WTC11 (cell line): Measurements from ENCODE around the gene CIBAR2. TPM values are rescaled to one million over a fixed set of nuclear protein-coding genes. Genes with fewer than 3 reads are reported as not detected.

Source experiments
- ATAC-seq: fragments of 200-7000 bp; cut with Tn5 transposase; 2 replicates; pipeline ENCODE4 v1.10.0; 2021; ENCODE audit warnings: mild to moderate bottlenecking, moderate library complexity
- CTCF ChIA-PET: fragments of 300-600 bp; sonication (Branson Sonifier 250); formaldehyde crosslinking; loops from one replicate; lab custom pipeline; 2021; ENCODE audit warnings: antibody characterized with exemption; lab: Charles Lee
- POLR2A ChIA-PET: fragments of 350-600 bp; sonication (Branson Sonifier 250); formaldehyde crosslinking; loops from one replicate; lab custom pipeline; 2021; ENCODE audit warnings: antibody characterized with exemption; lab: Charles Lee
- DNase-seq: peaks from one replicate; pipeline ENCODE4 v3.0.0; 2021; ENCODE audit warnings: low spot score
- H3K27ac Mint-ChIP-seq: 2 replicates; pipeline ENCODE4 v1.8.0; 2021; ENCODE audit warnings: mixed read lengths
- H3K27me3 Mint-ChIP-seq: 2 replicates; pipeline ENCODE4 v1.8.0; 2021; ENCODE audit warnings: low read depth, mild to moderate bottlenecking, moderate library complexity, mixed read lengths
- H3K36me3 Mint-ChIP-seq: 2 replicates; pipeline ENCODE4 v1.8.0; 2021; ENCODE audit warnings: mixed read lengths
- H3K4me1 Mint-ChIP-seq: 2 replicates; pipeline ENCODE4 v1.8.0; 2022; ENCODE audit warnings: mixed read lengths
- H3K4me3 Mint-ChIP-seq: 2 replicates; pipeline ENCODE4 v1.8.0; 2021; ENCODE audit warnings: mild to moderate bottlenecking, moderate library complexity, mixed read lengths
- H3K9me3 Mint-ChIP-seq: 2 replicates; pipeline ENCODE4 v1.8.0; 2021; ENCODE audit warnings: mixed read lengths
- FOXK1 ChIP-seq: sonication (generic); formaldehyde crosslinking; IDR thresholded peaks from 2 replicates; pipeline ENCODE4 v1.8.0; 2022; ENCODE audit warnings: mild to moderate bottlenecking, moderate library complexity, missing genetic modification reagents
- GABPB1 ChIP-seq: sonication (generic); formaldehyde crosslinking; IDR thresholded peaks from 2 replicates; pipeline ENCODE4 v1.8.1; 2023; ENCODE audit warnings: mild to moderate bottlenecking, missing genetic modification reagents
- GTF2I ChIP-seq: fragments of 250-450 bp; sonication (Bioruptor Pico); conservative IDR thresholded peaks from 2 replicates; pipeline ENCODE4 v1.4.0; 2021; ENCODE audit warnings: mild to moderate bottlenecking
- HMGA2 ChIP-seq: fragments of 250-450 bp; sonication (Bioruptor Pico); IDR thresholded peaks from 2 replicates; pipeline ENCODE4 v1.4.0; 2021; ENCODE audit warnings: mild to moderate bottlenecking, moderate library complexity
- JAZF1 ChIP-seq: fragments of 250-450 bp; sonication (Bioruptor Pico); IDR thresholded peaks from 2 replicates; pipeline ENCODE4 v1.9.0; 2021; ENCODE audit warnings: moderate library complexity, mild to moderate bottlenecking, inconsistent platforms
- NFATC4 ChIP-seq: fragments of 250-450 bp; sonication (Bioruptor Pico); IDR thresholded peaks from 2 replicates; pipeline ENCODE4 v1.9.0; 2021; ENCODE audit warnings: mild to moderate bottlenecking
- NFE2L1 ChIP-seq: sonication (generic); formaldehyde crosslinking; IDR thresholded peaks from 2 replicates; pipeline ENCODE4 v1.8.1; 2023; ENCODE audit warnings: missing genetic modification reagents
- NFYB ChIP-seq: sonication (generic); formaldehyde crosslinking; conservative IDR thresholded peaks from 2 replicates; pipeline ENCODE4 v1.8.0; 2022; ENCODE audit warnings: low read depth, missing genetic modification reagents
- RORB ChIP-seq: fragments of 250-450 bp; sonication (Bioruptor Pico); IDR thresholded peaks from 2 replicates; pipeline ENCODE4 v1.9.0; 2021; ENCODE audit warnings: mild to moderate bottlenecking
- SOX15 ChIP-seq: fragments of 250-450 bp; sonication (Bioruptor Pico); IDR thresholded peaks from 2 replicates; pipeline ENCODE4 v1.9.0; 2021; ENCODE audit warnings: mild to moderate bottlenecking
- ZBTB21 ChIP-seq: sonication (generic); formaldehyde crosslinking; IDR thresholded peaks from 2 replicates; pipeline ENCODE4 v1.8.1; 2023; ENCODE audit warnings: mild to moderate bottlenecking, missing genetic modification reagents, borderline replicate concordance
- ZNF121 ChIP-seq: sonication (generic); formaldehyde crosslinking; IDR thresholded peaks from 2 replicates; pipeline ENCODE4 v1.8.0; 2023; ENCODE audit warnings: missing genetic modification reagents
- ZNF138 ChIP-seq: sonication (generic); formaldehyde crosslinking; conservative IDR thresholded peaks from 2 replicates; pipeline ENCODE4 v1.8.1; 2022; ENCODE audit warnings: mild to moderate bottlenecking, moderate library complexity, missing genetic modification reagents
- ZNF396 ChIP-seq: fragments of 250-450 bp; sonication (Bioruptor Pico); IDR thresholded peaks from 2 replicates; pipeline ENCODE4 v1.8.0; 2021; ENCODE audit warnings: mild to moderate bottlenecking, moderate library complexity, borderline replicate concordance
- total RNA-seq: library from RNA; stranded (reverse); gene quantifications from 3 replicates; pipeline ENCODE4 v1.2.3, GENCODE V29; 2021
- TF ChIP-seq, protein P1 (sequence below): fragments of 200-600 bp; IDR thresholded peaks from 2 replicates; pipeline ENCODE4 v1.8.0; 2022; ENCODE audit warnings: antibody characterized with exemption
- TF ChIP-seq, protein P2 (sequence below): sonication (generic); formaldehyde crosslinking; IDR thresholded peaks from 2 replicates; pipeline ENCODE4 v1.8.1; 2023; ENCODE audit warnings: mild to moderate bottlenecking, missing genetic modification reagents, moderate library complexity
- TF ChIP-seq, protein P3 (sequence below): fragments of 250-450 bp; sonication (Bioruptor Pico); IDR thresholded peaks from 2 replicates; pipeline ENCODE4 v1.9.0; 2021; ENCODE audit warnings: mild to moderate bottlenecking
- TF ChIP-seq, protein P4 (sequence below): sonication (generic); formaldehyde crosslinking; IDR thresholded peaks from 2 replicates; pipeline ENCODE4 v1.8.1; 2022; ENCODE audit warnings: low read depth, missing genetic modification reagents, borderline replicate concordance
- TF ChIP-seq, protein P5 (sequence below): sonication (generic); formaldehyde crosslinking; IDR thresholded peaks from 2 replicates; pipeline ENCODE4 v1.8.0; 2023; ENCODE audit warnings: missing genetic modification reagents

CIBAR2 gene
- total RNA-seq, 1 experiment from 2014 or later = not detected

DNA sequence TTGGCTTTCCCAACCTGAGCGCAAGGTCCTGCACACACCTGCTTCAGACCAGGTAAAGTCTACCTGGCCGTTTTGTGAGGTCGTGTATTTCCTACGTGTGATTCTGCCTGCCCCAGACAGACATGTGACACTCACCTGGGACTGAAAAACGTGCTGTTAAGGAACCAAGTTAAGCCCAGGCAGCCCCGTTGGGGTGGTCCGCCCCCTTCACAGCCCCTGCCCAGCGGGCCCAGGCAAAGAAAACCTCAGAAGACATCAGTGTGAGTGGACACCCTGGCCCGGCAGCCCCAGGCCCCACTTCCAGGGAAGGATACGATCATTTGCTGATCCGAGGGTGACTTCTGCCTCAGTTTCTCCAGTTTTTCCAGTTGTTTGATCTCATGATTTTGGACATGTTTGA, 4.7 kb downstream of the CIBAR2 start:
- ATAC-seq = no peak
- H3K36me3 Mint-ChIP-seq = no peaks in the 10 kb centered on the region
- H3K4me3 Mint-ChIP-seq = no peak overlapping the region
- H3K4me1 Mint-ChIP-seq = no peaks in the 10 kb centered on the region; the same call in 1 of the 2 replicates
- TF ChIP-seq RORB (CRISPR knock-in tag) (no peak), NFATC4 (CRISPR knock-in tag) (no peak), NFE2L1 (CRISPR knock-in tag) (no peak), GTF2I (no peak), ZNF138 (no peak), FOXK1 (CRISPR knock-in tag) (no peak)
- TF ChIP-seq, protein P1, sequence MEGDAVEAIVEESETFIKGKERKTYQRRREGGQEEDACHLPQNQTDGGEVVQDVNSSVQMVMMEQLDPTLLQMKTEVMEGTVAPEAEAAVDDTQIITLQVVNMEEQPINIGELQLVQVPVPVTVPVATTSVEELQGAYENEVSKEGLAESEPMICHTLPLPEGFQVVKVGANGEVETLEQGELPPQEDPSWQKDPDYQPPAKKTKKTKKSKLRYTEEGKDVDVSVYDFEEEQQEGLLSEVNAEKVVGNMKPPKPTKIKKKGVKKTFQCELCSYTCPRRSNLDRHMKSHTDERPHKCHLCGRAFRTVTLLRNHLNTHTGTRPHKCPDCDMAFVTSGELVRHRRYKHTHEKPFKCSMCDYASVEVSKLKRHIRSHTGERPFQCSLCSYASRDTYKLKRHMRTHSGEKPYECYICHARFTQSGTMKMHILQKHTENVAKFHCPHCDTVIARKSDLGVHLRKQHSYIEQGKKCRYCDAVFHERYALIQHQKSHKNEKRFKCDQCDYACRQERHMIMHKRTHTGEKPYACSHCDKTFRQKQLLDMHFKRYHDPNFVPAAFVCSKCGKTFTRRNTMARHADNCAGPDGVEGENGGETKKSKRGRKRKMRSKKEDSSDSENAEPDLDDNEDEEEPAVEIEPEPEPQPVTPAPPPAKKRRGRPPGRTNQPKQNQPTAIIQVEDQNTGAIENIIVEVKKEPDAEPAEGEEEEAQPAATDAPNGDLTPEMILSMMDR = no peak
- TF ChIP-seq, protein P2, sequence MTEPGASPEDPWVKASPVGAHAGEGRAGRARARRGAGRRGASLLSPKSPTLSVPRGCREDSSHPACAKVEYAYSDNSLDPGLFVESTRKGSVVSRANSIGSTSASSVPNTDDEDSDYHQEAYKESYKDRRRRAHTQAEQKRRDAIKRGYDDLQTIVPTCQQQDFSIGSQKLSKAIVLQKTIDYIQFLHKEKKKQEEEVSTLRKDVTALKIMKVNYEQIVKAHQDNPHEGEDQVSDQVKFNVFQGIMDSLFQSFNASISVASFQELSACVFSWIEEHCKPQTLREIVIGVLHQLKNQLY = no peak
- no peak overlapping the region for H3K27ac Mint-ChIP-seq
- ChIA-PET POLR2A (no interaction called here), CTCF (no interaction called here)
- no peaks in the 10 kb centered on the region for H3K9me3 Mint-ChIP-seq
- no peak for DNase-seq
- no peaks in the 10 kb centered on the region; the same call in 1 of the 2 replicates for H3K27me3 Mint-ChIP-seq

DNA sequence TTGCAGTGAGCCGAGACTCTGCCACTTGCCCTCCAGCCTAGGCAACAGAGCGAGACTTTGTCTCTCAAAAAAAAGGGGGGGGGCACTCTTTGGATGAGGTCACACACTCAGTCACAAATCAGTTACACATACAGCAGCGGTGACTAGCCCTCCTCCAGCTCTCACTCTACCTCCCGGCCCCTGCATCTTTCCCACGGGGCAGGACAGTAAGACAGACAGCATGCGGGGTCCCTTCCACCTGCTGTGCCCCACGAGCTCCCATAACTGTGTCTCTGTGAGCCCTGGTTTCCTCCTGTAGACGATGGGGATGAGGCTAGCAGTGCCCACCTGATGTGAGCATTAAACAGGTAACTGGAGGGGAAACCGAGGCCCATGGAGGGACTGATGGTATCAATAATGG, 5.2 kb downstream of the CIBAR2 start:
- Mint-ChIP-seq H3K27me3 (no peaks in the 10 kb centered on the region; the same call in 1 of the 2 replicates), H3K9me3 (no peaks in the 10 kb centered on the region), H3K4me3 (no peak overlapping the region), H3K4me1 (no peaks in the 10 kb centered on the region; the same call in 1 of the 2 replicates), H3K36me3 (no peaks in the 10 kb centered on the region), H3K27ac (no peak overlapping the region)
- ATAC-seq = no peak
- DNase-seq = no peak
- ChIA-PET POLR2A (no interaction called here), CTCF (interaction anchor here (4.8 kb wide), 1 partner anchor 8 kb away, joined by 42 read pairs; no protein-coding TSS in a partner anchor)
- TF ChIP-seq ZNF396 (CRISPR knock-in tag) = no peak
- TF ChIP-seq SOX15 = no peak
- TF ChIP-seq ZNF121 (CRISPR knock-in tag) = 0 out of 2 replicates have a peak, but pooled peaks have one; percentile 30
- TF ChIP-seq, protein P3, sequence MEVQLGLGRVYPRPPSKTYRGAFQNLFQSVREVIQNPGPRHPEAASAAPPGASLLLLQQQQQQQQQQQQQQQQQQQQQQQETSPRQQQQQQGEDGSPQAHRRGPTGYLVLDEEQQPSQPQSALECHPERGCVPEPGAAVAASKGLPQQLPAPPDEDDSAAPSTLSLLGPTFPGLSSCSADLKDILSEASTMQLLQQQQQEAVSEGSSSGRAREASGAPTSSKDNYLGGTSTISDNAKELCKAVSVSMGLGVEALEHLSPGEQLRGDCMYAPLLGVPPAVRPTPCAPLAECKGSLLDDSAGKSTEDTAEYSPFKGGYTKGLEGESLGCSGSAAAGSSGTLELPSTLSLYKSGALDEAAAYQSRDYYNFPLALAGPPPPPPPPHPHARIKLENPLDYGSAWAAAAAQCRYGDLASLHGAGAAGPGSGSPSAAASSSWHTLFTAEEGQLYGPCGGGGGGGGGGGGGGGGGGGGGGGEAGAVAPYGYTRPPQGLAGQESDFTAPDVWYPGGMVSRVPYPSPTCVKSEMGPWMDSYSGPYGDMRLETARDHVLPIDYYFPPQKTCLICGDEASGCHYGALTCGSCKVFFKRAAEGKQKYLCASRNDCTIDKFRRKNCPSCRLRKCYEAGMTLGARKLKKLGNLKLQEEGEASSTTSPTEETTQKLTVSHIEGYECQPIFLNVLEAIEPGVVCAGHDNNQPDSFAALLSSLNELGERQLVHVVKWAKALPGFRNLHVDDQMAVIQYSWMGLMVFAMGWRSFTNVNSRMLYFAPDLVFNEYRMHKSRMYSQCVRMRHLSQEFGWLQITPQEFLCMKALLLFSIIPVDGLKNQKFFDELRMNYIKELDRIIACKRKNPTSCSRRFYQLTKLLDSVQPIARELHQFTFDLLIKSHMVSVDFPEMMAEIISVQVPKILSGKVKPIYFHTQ (CRISPR knock-in tag) = no peak
- TF ChIP-seq JAZF1 = no peak
- TF ChIP-seq GABPB1 (CRISPR knock-in tag) = no peak
- TF ChIP-seq, protein P4, sequence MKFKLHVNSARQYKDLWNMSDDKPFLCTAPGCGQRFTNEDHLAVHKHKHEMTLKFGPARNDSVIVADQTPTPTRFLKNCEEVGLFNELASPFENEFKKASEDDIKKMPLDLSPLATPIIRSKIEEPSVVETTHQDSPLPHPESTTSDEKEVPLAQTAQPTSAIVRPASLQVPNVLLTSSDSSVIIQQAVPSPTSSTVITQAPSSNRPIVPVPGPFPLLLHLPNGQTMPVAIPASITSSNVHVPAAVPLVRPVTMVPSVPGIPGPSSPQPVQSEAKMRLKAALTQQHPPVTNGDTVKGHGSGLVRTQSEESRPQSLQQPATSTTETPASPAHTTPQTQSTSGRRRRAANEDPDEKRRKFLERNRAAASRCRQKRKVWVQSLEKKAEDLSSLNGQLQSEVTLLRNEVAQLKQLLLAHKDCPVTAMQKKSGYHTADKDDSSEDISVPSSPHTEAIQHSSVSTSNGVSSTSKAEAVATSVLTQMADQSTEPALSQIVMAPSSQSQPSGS = no peak

DNA sequence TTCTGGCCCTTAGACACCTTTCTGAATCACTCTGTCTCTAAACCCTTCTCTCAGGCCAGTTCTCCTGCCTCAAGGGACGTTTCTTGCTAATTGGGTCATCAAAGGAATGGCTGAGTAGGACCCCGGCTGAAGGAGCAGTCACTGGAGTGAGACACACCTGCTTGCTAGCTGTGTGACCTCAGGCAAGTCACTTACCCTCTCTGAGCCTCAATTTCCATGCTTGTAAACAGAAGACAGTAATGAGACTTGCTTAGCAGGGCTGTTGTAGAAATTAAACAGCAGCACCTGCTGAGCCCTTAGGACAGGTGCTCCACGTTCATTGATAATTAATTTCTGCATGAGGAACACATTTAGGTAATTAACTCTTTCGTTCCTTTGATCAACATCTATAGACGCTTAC, 6.8 kb downstream of the CIBAR2 start:
- no peak overlapping the region for H3K4me3 Mint-ChIP-seq
- H3K36me3 Mint-ChIP-seq = no peaks in the 10 kb centered on the region
- ATAC-seq (no peak), DNase-seq (no peak)
- ChIA-PET POLR2A (no interaction called here), CTCF (interaction anchor here (1.2 to 4.8 kb wide), 5 partner anchors 9 to 385 kb away, joined by 3 to 42 read pairs (median 4); no protein-coding TSS in a partner anchor)
- no peaks in the 10 kb centered on the region for H3K9me3 Mint-ChIP-seq
- no peak overlapping the region for H3K27ac Mint-ChIP-seq
- no peaks in the 10 kb centered on the region for H3K4me1 Mint-ChIP-seq
- TF ChIP-seq RORB (CRISPR knock-in tag) (no peak), HMGA2 (CRISPR knock-in tag) (no peak), NFYB (no peak), ZNF121 (CRISPR knock-in tag) (no peak), ZBTB21 (CRISPR knock-in tag) (no peak), GTF2I (no peak)
- TF ChIP-seq, protein P5, sequence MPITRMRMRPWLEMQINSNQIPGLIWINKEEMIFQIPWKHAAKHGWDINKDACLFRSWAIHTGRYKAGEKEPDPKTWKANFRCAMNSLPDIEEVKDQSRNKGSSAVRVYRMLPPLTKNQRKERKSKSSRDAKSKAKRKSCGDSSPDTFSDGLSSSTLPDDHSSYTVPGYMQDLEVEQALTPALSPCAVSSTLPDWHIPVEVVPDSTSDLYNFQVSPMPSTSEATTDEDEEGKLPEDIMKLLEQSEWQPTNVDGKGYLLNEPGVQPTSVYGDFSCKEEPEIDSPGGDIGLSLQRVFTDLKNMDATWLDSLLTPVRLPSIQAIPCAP (CRISPR knock-in tag) = no peak
- TF ChIP-seq, all 79 proteins: peak for 0
- no peaks in the 10 kb centered on the region; the same call in 1 of the 2 replicates for H3K27me3 Mint-ChIP-seq
